SK-N-SH (cell line): ENCODE results near the gene CD14. TPM values are rescaled to one million over a fixed set of nuclear protein-coding genes. Genes with fewer than 3 reads are reported as not detected.

Source experiments
- CTCF ChIA-PET: fragments of 300-600, 350-600 bp; formaldehyde crosslinking; extraction: SDS; loops from one replicate; lab custom pipeline; 2021; lab: Yijun Ruan, JAX
- POLR2A ChIA-PET: fragments of 350-600 bp; sonication (Branson Sonifier 250); formaldehyde crosslinking; extraction: SDS; loops from one replicate; lab custom pipeline; 2020; ENCODE audit warnings: antibody characterized with exemption, inconsistent platforms; lab: Yijun Ruan, JAX
- DNase-seq: peaks from one replicate; pipeline ENCODE4 v3.0.0; 2012
- H2AFZ ChIP-seq: fragments of 200-600 bp; sonication (generic); 2 replicates; pipeline ENCODE4 v1.8.1; 2016; ENCODE audit warnings: antibody characterized with exemption, mild to moderate bottlenecking, low read depth
- H3F3A ChIP-seq: fragments of 200-600 bp; sonication (generic); replicated peaks from 2 replicates; pipeline ENCODE3; 2016; ENCODE audit warnings: antibody characterized with exemption, mild to moderate bottlenecking; ENCODE audit not compliant: insufficient read depth
- H3K27ac ChIP-seq, 2 experiments: fragments of 200-500 bp in 1 of 2; fragments of 200-600 bp in 1 of 2; sonication (Bioruptor generic) in 1 of 2; sonication (generic), shearing (Covaris generic) in 1 of 2; 2 replicates each; pipeline versions ENCODE4 v1.5.1 to v1.6.1; 2014 to 2016; ENCODE audit warnings: low read depth in 2 of 2, inconsistent platforms in 1 of 2, low read length in 1 of 2, mild to moderate bottlenecking in 1 of 2, mixed read lengths in 1 of 2
- H3K27me3 ChIP-seq: fragments of 200-600 bp; sonication (generic), shearing (Covaris generic); 2 replicates; pipeline ENCODE4 v1.6.1; 2016; ENCODE audit warnings: mixed run types; ENCODE audit not compliant: insufficient read depth
- H3K36me3 ChIP-seq, 2 experiments: fragments of 200-500 bp in 1 of 2; fragments of 200-600 bp in 1 of 2; sonication (Bioruptor generic) in 1 of 2; sonication (generic) in 1 of 2; replicated peaks in 1 of 2; 2 replicates each; pipeline versions ENCODE3 to v1.5.1; 2014 to 2016; ENCODE audit warnings: low read length in 1 of 2, mild to moderate bottlenecking in 1 of 2; ENCODE audit not compliant: insufficient read depth in 2 of 2, control insufficient read depth in 1 of 2
- H3K4me1 ChIP-seq, 2 experiments: fragments of 200-500 bp in 1 of 2; fragments of 200-600 bp in 1 of 2; sonication (Bioruptor generic) in 1 of 2; sonication (generic), shearing (Covaris generic) in 1 of 2; 2 replicates each; pipeline versions ENCODE4 v1.5.1 to v1.6.1; 2014 to 2016; ENCODE audit warnings: low read depth in 1 of 2, low read length in 1 of 2, mixed run types in 1 of 2; ENCODE audit not compliant: insufficient read depth in 2 of 2, control insufficient read depth in 1 of 2
- H3K4me2 ChIP-seq: fragments of 200-600 bp; sonication (generic), shearing (Covaris generic); 2 replicates; pipeline ENCODE4 v1.6.1; 2017; ENCODE audit warnings: mixed run types
- H3K4me3 ChIP-seq, 2 experiments: fragments of 200-500 bp in 1 of 2; fragments of 200-600 bp in 1 of 2; sonication (Bioruptor generic) in 1 of 2; sonication (generic), shearing (Covaris generic) in 1 of 2; 2 replicates each; pipeline versions ENCODE4 v1.5.1 to v1.8.1; 2014 to 2016; ENCODE audit warnings: low read depth in 2 of 2, inconsistent platforms in 1 of 2, low read length in 1 of 2, mild to moderate bottlenecking in 1 of 2, mixed read lengths in 1 of 2, moderate library complexity in 1 of 2
- H3K79me2 ChIP-seq: fragments of 200-600 bp; sonication (generic); 2 replicates; pipeline ENCODE4 v1.8.1; 2017; ENCODE audit warnings: mild to moderate bottlenecking; ENCODE audit not compliant: insufficient read depth
- H3K9ac ChIP-seq: fragments of 200-600 bp; sonication (generic); 2 replicates; pipeline ENCODE4 v1.6.1; 2017; ENCODE audit warnings: mixed run types
- H3K9me2 ChIP-seq: fragments of 200-600 bp; sonication (generic); 2 replicates; pipeline ENCODE4 v1.6.1; 2017; ENCODE audit warnings: mixed run types
- H3K9me3 ChIP-seq: fragments of 200-600 bp; sonication (generic); 2 replicates; pipeline ENCODE4 v1.6.1; 2017; ENCODE audit warnings: mixed run types, mild to moderate bottlenecking, moderate library complexity
- H4K20me1 ChIP-seq: fragments of 200-600 bp; sonication (generic); 2 replicates; pipeline ENCODE4 v1.6.1; 2017; ENCODE audit warnings: mild to moderate bottlenecking, mixed run types; ENCODE audit not compliant: insufficient read depth
- CTCF ChIP-seq: fragments of 200-600 bp; sonication (generic); IDR thresholded peaks from 2 replicates; pipeline ENCODE4 v1.6.1; 2017; ENCODE audit warnings: antibody characterized with exemption, mild to moderate bottlenecking, moderate library complexity
- FOXJ3 ChIP-seq: sonication (generic); formaldehyde crosslinking; IDR thresholded peaks from 2 replicates; pipeline ENCODE4 v1.5.1; 2020; ENCODE audit warnings: mild to moderate bottlenecking, missing genetic modification reagents
- FOXM1 ChIP-seq: IDR thresholded peaks from 2 replicates; pipeline ENCODE4 v1.4.0; 2012; ENCODE audit warnings: low read depth, mild to moderate bottlenecking
- GATA2 ChIP-seq: sonication (generic); formaldehyde crosslinking; IDR thresholded peaks from 2 replicates; pipeline ENCODE4 v1.5.0; 2020; ENCODE audit warnings: mild to moderate bottlenecking, missing genetic modification reagents
- JUND ChIP-seq: IDR thresholded peaks from 2 replicates; pipeline ENCODE4 v1.4.0; 2012
- MEF2A ChIP-seq: IDR thresholded peaks from 2 replicates; pipeline ENCODE4 v1.4.0; 2012; ENCODE audit warnings: low read depth, borderline replicate concordance
- NFIC ChIP-seq: IDR thresholded peaks from 2 replicates; pipeline ENCODE4 v1.4.0; 2012; ENCODE audit warnings: borderline replicate concordance
- NRF1 ChIP-seq: IDR thresholded peaks from 2 replicates; pipeline ENCODE4 v1.6.1; 2012; ENCODE audit warnings: low read depth, mild to moderate bottlenecking, low read length
- PBX3 ChIP-seq: IDR thresholded peaks from 2 replicates; pipeline ENCODE4; 2012
- RAD21 ChIP-seq: IDR thresholded peaks from 2 replicates; pipeline ENCODE4 v1.6.1; 2012; ENCODE audit warnings: mild to moderate bottlenecking, low read length
- RCOR1 ChIP-seq: fragments of 150-350 bp; IDR thresholded peaks from 2 replicates; pipeline ENCODE4 v1.6.1; 2017; ENCODE audit warnings: antibody characterized with exemption, low read length
- REST ChIP-seq: IDR thresholded peaks from 2 replicates; pipeline ENCODE4 v1.6.1; 2012; ENCODE audit warnings: mild to moderate bottlenecking, low read depth, low read length, moderate library complexity
- RFX5 ChIP-seq: IDR thresholded peaks from 2 replicates; pipeline ENCODE4 v1.6.1; 2012; ENCODE audit warnings: mild to moderate bottlenecking, improper control_type of control experiment, low read length
- RXRA ChIP-seq: IDR thresholded peaks from 2 replicates; pipeline ENCODE4 v1.4.0; 2012; ENCODE audit warnings: low read depth, mild to moderate bottlenecking, borderline replicate concordance
- SIN3A ChIP-seq: IDR thresholded peaks from 2 replicates; pipeline ENCODE4 v1.6.1; 2012; ENCODE audit warnings: low read depth, mild to moderate bottlenecking, low read length, moderate library complexity, borderline replicate concordance
- TAF1 ChIP-seq: IDR thresholded peaks from 2 replicates; pipeline ENCODE4 v1.6.1; 2012; ENCODE audit warnings: low read depth, mild to moderate bottlenecking, low read length, moderate library complexity, borderline replicate concordance
- TEAD4 ChIP-seq: IDR thresholded peaks from 2 replicates; pipeline ENCODE4 v1.4.0; 2012; ENCODE audit warnings: mild to moderate bottlenecking, borderline replicate concordance; ENCODE audit not compliant: insufficient read depth
- USF1 ChIP-seq: IDR thresholded peaks from 2 replicates; pipeline ENCODE4 v1.4.0; 2012; ENCODE audit warnings: low read depth, borderline replicate concordance
- YY1 ChIP-seq: IDR thresholded peaks from 2 replicates; pipeline ENCODE4 v1.4.0; 2012; ENCODE audit warnings: low read depth, mild to moderate bottlenecking
- WGBS: methylation state at CpG from one replicate; pipeline ENCODE4 v1.1.6; 2017; ENCODE audit warnings: low lambda C conversion rate; 5-methylcytosine and 5-hydroxymethylcytosine counted together
- polyA plus RNA-seq, 3 experiments: library from polyadenylated mRNA; depleted of rRNA; stranded (reverse); fragments of >200 nt; gene quantifications; 2 replicates each; pipeline ENCODE4 v1.2.3, GENCODE V29; 2012
- TF ChIP-seq, protein P1 (sequence below): fragments of 150-350 bp; IDR thresholded peaks from 2 replicates; pipeline ENCODE4 v1.6.1; 2016; ENCODE audit warnings: mild to moderate bottlenecking, low read depth, low read length

The CD14 gene
- polyA plus RNA-seq, 1 of the 3 experiments (the other 2 are of a cell fraction) = 0.12 TPM

DNA sequence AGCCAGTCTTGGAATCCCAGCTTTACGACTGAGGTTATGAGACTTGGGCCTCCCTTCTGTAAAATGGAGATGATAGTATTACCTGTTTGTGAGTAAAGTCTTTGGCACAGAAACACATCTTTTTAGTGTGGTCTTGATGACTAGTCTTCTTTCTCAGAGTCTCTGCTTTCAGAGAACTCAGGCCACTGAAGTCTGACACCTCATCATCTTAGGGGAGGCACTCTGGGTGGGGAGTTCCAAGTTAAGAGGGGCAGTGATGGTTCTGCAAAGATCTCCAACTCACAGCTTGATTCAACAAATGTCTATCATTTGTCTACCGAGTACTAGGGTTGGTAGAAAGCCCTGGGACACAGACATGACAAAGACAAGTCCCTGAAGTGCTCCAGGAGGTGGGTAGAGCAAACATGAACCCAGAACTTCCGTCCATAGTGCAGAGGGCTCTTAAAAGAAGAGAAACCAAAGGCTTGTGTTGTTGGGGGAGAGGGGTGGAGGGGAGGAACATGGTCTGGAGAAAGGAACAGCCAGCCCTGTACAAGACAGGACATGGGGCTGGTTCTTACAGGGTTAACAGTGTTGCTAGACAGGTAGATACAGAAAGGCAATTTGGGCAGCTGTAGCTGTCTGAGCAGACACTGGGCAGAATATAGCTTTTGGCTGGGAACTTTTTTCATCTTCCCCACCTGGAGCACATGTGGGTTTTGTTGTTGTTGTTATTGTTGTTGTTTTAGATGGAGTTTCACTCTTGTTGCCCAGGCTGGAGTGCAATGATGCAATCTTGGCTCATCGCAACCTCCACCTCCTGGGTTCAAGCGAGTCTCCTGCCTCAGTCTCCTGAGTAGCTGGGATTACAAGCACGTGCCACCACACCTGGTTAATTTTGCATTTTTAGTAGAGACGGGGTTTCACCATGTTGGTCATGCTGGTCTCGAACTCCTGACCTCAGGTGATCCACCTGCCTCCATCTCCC, 2.6 kb upstream of the CD14 start (continued):
- TF ChIP-seq PBX3 (no peak), GATA2 (CRISPR knock-in tag) (no peak), TEAD4 (no peak), YY1 (no peak), NRF1 (no peak), SIN3A (no peak), TAF1 (no peak)

DNA sequence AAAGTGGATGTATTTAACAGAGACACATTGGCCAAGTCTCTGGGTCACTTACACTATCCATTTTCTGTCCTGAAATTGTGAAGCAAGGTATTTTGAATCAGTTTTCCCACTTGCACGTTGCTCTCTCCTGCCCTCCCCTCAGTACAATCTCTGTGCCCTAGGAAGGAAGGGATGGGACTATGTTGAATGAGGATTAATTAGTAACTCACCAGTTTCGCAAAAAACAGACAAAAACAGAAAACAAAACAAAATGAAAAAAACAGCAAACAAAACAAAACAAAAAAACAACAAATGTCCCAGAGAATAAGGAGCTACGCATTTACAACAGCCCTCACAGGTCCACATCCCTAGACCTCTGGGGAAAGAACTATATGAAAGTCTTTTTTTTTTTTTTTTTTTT, 1.1 kb upstream of the CD14 start:
- H3K4me3 ChIP-seq = no peak overlapping the region
- CTCF ChIA-PET = interaction anchor here (0.6 to 1.7 kb wide), 3 partner anchors 45 to 278 kb away, joined by 3 to 6 read pairs (median 3); no protein-coding TSS in a partner anchor
- H3K9me3 ChIP-seq = no peaks in the 10 kb centered on the region
- H3K9ac ChIP-seq = no peak overlapping the region
- 68% methylated on average over 3 of the region's 3 CpGs for WGBS
- POLR2A ChIA-PET = no interaction called here
- peaks cover 0 to 3% of the 10 kb centered on the region in 2 experiments; a peak in 1 of 4 replicates for H3K4me1 ChIP-seq
- no peak overlapping the region for H3K4me2 ChIP-seq
- no peaks in the 10 kb centered on the region for H3K79me2 ChIP-seq
- no peak overlapping the region for H3K27ac ChIP-seq
- H3K27me3 ChIP-seq = no peaks in the 10 kb centered on the region
- H4K20me1 ChIP-seq = no peaks in the 10 kb centered on the region
- H2AFZ ChIP-seq = no peak overlapping the region
- DNase-seq = no peak
- H3K9me2 ChIP-seq = no peaks in the 10 kb centered on the region
- no peaks in the 10 kb centered on the region for H3K36me3 ChIP-seq
- no peaks in the 10 kb centered on the region for H3F3A ChIP-seq
- TF ChIP-seq CTCF = no peak
- no peak for TF ChIP-seq RAD21
- TF ChIP-seq RXRA = no peak
- no peak for TF ChIP-seq FOXM1
- no peak for TF ChIP-seq NFIC
- no peak for TF ChIP-seq USF1
- no peak for TF ChIP-seq RFX5
- TF ChIP-seq TEAD4 = no peak
- no peak for TF ChIP-seq PBX3
- no peak for TF ChIP-seq REST
- TF ChIP-seq FOXJ3 = no peak
- TF ChIP-seq JUND = no peak
- no peak for TF ChIP-seq TAF1
- TF ChIP-seq GATA2 (CRISPR knock-in tag) = no peak
- no peak for TF ChIP-seq RCOR1
- TF ChIP-seq, protein P1, sequence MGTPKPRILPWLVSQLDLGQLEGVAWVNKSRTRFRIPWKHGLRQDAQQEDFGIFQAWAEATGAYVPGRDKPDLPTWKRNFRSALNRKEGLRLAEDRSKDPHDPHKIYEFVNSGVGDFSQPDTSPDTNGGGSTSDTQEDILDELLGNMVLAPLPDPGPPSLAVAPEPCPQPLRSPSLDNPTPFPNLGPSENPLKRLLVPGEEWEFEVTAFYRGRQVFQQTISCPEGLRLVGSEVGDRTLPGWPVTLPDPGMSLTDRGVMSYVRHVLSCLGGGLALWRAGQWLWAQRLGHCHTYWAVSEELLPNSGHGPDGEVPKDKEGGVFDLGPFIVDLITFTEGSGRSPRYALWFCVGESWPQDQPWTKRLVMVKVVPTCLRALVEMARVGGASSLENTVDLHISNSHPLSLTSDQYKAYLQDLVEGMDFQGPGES = no peak
- no peak for TF ChIP-seq MEF2A
